ENCODE data around the gene CLCN5. TPM values are rescaled to one million over a fixed set of nuclear protein-coding genes. Genes with fewer than 3 reads are reported as not detected.

CLCN5 gene
- total and polyA plus RNA-seq, 4 donors = 2.7 to 18.5 (median 7.5) TPM

Small RNA genes within 50 kb of the gene (small RNA-seq; reads per million reads assigned to genes)
- gene MIR188 (ENCODE audit: low replicate concordance) (0.23 reads per million, percentile 19 among the genes with 10 or more reads in this experiment), gene MIR362 (ENCODE audit: low replicate concordance) (2.7 reads per million, percentile 92 among the genes with 10 or more reads in this experiment), gene MIR500A (ENCODE audit: low replicate concordance) (95.4 reads per million, percentile 98 among the genes with 10 or more reads in this experiment), gene MIR500B (ENCODE audit: low replicate concordance) (0.44 reads per million, percentile 55 among the genes with 10 or more reads in this experiment), gene MIR501 (ENCODE audit: low replicate concordance) (48.4 reads per million, percentile 97 among the genes with 10 or more reads in this experiment), gene MIR502 (ENCODE audit: low replicate concordance) (2.7 reads per million, percentile 92 among the genes with 10 or more reads in this experiment), gene MIR532 (ENCODE audit: low replicate concordance) (153 reads per million, percentile 98 among the genes with 10 or more reads in this experiment), gene MIR660 (ENCODE audit: low replicate concordance) (58.6 reads per million, percentile 97 among the genes with 10 or more reads in this experiment), gene RNU6-421P (ENCODE audit: low replicate concordance) (not detected)

Other genes with a start within 250 kb of the CLCN5 start
- not detected for gene PAGE1, start 226.6 kb upstream of the CLCN5 start, total RNA-seq
- gene PAGE1, start 226.6 kb upstream of the CLCN5 start, polyA plus RNA-seq = not detected
- gene PAGE4, start 93.3 kb upstream of the CLCN5 start, total RNA-seq = not detected
- gene PAGE4, start 93.3 kb upstream of the CLCN5 start, polyA plus RNA-seq = not detected
- gene USP27X, start 43.1 kb upstream of the CLCN5 start, total RNA-seq = 1 to 10 TPM; 4.3 to 5.0 TPM
- 1 to 10 TPM; 2.0 to 3.5 TPM for gene USP27X, start 43.1 kb upstream of the CLCN5 start, polyA plus RNA-seq